Inferior parietal cortex (tissue), 1 donor: ENCODE results near the gene S100A6.

Source experiments
- DNase-seq: peaks from one replicate; pipeline ENCODE4 v3.0.0-alpha.2; 2016; ENCODE audit errors: extremely low spot score

The S100A6 gene

GRCh38 chr1:153503766-153504165 lies 32.0 kb downstream of the S100A6 start:
- no peak for DNase-seq

DNA sequence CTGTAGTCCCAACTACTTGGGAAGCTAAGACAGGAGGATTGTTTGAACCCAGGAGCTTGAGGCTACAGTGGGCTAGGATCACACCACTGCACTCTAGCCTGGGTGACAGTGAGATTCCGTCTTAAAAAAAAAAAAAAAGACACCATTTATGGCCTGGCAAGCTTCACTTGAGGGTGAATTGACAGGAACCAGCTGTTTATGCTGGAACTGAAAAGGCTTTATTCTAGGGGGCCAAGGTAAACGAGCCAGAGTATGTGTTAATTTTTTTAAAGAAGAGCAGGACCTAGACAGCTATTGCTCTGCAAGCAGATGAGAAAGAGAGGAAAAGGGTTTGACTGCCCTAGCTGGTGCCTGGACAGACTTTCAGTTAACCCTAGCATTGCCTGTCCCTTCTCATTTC lies 37.0 kb downstream of the S100A6 start:
- no peak for DNase-seq

DNA sequence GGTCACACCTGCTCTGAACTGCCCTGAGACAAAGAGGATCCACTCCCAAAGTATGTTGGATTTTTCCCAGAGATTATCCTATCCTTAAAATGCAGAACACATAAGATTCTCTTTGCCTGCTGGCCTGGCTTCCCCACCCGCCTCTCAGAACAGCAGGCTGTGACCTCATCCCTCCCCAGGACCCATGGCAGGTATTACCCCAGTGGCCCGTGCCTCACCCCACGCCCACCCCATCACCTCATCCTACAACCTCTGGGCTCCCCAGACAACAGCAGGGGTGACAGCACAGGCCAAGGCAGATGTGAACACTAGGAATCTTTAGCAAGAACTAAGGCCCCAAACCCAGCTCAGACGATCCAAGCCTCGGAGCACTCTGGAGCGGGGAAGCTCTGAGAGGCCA lies 40.3 kb downstream of the S100A6 start:
- DNase-seq, result no peak

DNA sequence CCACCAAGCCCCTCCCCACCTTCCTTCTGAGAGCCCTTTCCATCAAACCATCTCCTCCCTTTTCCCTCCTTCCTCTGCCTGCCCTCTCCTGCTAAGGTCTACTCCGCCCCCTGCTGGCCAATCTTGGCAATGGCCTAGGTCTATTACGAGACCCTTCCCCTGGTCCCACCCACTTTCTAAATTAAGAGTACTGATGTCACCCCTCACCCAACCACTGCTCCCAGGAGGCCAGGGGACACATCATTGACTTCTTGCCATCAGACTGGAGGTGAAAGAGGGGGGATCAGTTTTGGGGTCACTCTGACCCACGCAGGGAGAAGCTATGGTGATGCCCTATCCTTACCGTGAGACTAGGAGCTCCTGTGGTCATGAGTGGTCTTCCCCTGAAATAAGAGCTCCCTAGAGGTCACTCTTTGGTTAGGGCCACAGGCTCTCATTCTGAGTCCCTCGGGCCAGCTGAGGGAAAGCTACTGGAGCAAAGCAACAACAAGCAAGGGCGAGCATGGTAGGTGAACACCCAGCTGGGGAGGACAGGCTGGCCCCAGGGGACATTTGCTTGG lies 40.7 kb downstream of the S100A6 start:
- DNase-seq, result peak; percentile 74

DNA sequence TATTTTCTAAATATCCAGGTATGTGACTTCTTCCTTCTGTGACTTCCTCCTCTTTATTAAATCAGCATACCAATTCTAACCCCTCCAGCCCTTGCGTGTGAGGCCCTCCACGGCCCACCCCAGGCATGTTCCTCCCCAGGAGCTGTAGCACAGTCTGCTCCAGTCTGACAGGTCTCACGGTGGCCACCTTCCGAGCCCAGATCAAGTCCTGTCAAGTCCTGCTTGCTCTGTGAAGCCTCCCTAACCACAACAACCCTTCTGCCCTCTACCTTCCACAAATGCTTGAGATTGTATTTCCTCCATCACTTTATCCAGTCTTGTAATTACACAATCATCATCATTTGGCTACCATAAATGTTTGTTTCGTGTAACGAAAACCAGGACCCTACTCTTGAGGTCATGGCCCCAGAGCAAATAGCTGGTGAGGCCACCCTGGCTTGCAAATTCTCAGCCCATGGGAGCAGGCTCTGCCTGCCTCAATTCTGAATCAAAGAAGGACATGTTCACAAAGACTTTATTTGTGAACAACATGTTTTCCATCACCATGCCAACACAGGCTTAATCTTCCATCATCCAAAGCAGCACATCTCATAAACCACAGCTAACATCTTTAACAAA lies 42.3 kb downstream of the S100A6 start:
- DNase-seq, result no peak

- peak; percentile 55 for DNase-seq
Observed at GRCh38 chr1:153490272-153491051, 45.3 kb downstream of the S100A6 start.

GRCh38 chr1:153488731-153489130 lies 47.1 kb downstream of the S100A6 start:
- no peak for DNase-seq

DNA sequence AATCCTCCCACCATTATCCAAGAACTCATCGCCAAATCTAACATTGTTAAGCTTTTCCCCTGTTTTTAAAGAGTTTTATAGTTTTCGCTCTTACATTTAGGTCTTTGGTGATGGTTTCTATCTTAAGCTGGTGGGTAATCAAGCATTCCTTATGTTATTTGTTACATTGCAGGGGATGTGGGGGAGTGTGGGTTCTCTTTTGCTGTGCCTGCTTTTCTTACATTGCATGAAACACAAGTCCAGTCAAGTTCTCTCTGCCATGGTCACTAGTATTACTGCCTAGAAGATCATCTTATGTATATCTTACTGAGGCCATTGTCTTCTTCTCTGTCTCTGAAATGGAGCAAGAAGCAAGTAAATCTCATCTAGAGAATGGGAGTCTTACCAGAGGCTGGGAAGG lies 48.1 kb downstream of the S100A6 start:
- DNase-seq, result no peak

- DNase-seq, result no peak
Observed at GRCh38 chr1:153485863-153486262, 49.9 kb downstream of the S100A6 start.
